ENCODE data around the gene PRKCB.

- TF ChIP-seq CTCF (IDR thresholded peaks at IDR 0.05) (no peak), POLR2AphosphoS5 (IDR thresholded peaks at IDR 0.05) (no peak)
Observed at GRCh38 chr16:24044467-24044866, 208.7 kb downstream of the PRKCB start.
